Measurements from ENCODE around the gene CTNNBIP1.
A peak's percentile ranks its signal among the peaks of the same experiment; 100 is the strongest.

The CTNNBIP1 gene

DNA sequence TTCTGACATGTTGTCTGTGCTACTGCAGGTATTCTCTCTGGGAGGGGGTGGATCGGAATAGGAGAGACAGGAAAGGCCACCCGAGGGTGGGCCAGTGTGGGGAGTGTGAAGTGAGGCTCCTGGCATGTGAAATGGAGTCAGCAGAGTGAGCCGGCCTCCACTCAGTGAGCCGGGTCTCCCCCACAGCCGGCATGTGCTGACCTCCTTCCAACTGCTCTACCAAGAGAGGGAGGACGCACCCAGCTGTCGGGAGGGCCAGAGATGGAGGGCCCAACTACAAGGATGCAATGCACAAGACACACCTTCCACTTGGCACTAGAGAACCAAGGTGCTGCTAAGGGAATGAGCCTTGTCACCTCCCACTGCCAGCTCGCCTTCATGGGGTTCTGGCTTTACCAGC is 58.1 kb downstream of the CTNNBIP1 start:
- DNase-seq: no peak

DNA sequence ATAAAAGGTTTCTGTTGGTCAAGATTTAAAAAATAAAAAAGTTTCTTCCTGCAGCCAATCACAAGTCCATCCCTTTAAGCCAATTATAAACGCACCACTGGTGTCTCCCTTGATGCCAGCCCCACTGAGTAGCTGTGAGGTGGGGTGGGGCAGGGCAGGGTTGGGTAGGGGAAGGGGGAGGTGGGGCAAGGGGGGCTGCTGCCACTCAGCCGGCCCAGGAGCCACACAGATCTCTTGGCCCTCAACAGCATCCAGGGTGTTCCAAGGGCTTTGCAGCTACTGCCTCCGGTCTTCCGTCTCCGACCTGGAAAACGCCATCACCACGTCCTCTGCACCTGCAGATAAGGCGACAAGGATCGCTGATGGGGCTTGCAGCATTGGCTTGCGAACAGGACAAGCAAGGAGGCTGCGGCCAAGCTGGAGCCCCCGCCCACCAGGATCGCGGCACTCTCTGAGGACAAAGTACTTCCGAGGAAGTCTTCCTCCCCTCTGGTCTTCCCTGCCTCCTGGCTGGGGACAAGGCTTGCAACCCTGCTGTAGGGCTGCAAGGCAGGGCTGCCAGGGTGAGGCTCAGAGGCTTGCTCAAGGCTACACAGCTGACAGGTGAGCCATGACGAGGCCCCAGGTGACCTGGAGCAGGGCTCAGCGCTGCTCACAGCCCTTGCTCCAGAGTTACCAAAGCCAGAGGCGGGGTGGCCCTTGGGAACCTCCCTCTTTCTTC is 59.5 kb downstream of the CTNNBIP1 start:
- DNase-seq: no peak

DNA sequence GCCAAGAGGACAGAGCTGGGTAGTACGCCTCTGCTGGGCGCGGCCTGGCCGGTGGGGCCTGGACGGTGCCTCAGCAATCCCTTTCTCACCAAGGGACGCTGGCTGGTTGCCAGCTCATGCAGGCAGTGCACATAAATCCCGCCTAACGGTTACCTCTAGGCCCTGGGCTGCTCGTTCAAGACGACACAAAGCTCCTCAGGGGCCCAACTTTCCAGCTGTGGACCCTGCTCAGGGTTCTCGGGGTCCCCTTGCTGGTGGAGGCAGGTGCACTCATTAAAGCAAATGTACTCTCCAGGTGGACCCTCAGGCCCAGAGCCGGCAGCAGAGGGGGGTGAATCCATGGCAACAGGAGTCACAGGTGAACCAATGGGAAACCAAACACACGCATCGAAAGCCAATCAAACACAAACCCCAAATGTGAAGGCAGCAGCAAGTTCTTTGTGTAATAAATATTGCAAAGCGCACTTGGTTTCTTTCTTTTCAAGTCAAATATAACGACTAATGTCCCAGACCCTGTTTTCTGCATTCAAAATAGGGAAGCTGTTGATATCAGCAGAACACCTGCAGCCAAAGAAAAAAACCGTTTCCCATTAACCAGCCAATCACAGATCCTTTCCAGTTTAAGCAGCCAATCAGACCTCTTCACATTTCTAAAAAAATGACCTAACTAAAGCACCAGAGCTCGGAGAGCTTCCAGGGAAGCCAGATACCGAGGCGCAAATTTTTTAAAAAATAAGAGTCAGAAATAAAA is 60.2 kb downstream of the CTNNBIP1 start:
- peak; percentile 41 to 53 for DNase-seq

DNA sequence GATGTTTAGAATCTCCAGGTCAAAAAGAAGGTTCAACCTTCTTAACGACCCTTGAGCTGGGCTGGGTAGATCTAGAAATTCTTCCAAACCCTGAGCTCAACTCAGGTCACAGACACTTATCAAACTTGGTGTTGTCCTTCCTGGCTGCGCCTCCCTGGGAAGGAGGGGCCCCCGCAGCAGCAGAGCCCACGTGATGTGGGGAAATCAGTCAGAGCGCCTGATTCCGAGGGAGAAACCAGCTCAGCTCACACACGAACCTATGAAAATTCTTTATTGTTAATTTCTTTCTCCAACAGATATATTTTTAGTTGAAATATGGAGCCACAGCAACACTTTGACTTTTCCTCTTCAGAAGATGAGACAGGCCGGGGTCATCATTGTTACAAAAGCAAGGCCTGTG is 62.0 kb downstream of the CTNNBIP1 start:
- DNase-seq: no peak

- no peak for DNase-seq
Observed at GRCh38 chr1:9847269-9847668, 62.8 kb downstream of the CTNNBIP1 start.

- DNase-seq: no peak
Observed at GRCh38 chr1:9846611-9847171, 63.4 kb downstream of the CTNNBIP1 start.

DNA sequence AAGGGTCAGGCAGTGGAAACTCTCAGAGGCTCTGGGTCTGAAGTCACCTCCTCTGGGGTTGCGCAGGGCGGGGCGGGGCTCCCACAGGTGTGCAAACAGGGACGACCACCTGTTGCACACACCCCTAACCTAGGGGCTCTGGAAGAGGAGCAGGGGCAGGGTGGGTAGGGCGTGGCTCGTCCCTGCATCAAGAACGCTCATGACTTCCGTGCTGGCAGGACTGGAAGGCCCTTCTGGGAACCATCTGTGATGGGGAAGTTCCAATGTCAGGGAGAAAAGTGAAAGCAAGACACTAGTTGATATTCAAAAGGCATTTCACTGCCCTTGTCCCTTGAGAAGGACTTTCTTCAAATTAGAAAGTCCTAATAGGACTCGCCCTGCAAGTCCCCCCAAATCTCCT is 64.2 kb downstream of the CTNNBIP1 start:
- DNase-seq: no peak

DNA sequence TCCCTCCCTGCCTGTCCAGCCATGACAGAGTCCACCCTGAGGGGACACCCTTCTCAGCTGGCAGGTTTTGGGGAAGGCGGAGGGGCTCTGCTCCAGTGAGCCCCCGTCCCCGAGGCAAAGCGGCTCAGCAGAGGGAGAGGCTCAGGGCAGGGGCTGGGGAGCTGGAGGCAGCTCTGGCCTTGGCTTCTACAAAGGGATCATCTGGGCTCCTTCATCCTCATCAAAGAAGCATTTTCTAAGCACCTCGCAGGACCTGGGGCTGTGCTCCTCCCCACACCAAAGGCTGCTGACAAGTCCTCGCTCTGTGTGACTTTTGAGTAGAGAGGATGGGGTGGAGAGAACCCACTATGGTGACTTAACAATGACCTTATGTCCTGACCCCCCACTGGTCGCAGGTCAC is 65.3 kb downstream of the CTNNBIP1 start:
- DNase-seq: no peak

DNA sequence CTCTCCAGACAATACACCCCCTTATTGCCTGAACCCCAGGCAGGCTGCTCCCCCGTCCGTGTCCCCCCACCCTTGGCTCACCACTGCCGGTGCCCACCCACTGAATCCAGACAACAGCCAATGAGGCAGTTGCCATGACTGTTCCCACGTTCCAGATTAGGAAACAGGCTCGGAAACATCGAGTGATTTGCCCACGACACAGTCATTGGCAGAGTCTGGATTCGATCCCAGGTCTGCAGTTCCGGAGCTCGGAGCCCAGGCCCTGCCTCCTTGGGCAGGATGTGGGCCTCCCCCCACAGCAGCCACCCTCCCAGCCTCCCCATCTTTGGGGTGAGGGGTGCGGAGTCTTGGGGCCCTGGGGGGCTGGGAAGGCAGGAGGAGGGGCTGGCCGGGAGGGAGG is 66.0 kb downstream of the CTNNBIP1 start:
- DNase-seq: no peak

- no peak for DNase-seq
Observed at GRCh38 chr1:9843576-9843945, 66.5 kb downstream of the CTNNBIP1 start.

- DNase-seq: no peak
Observed at GRCh38 chr1:9842781-9843575, 67.1 kb downstream of the CTNNBIP1 start.

DNA sequence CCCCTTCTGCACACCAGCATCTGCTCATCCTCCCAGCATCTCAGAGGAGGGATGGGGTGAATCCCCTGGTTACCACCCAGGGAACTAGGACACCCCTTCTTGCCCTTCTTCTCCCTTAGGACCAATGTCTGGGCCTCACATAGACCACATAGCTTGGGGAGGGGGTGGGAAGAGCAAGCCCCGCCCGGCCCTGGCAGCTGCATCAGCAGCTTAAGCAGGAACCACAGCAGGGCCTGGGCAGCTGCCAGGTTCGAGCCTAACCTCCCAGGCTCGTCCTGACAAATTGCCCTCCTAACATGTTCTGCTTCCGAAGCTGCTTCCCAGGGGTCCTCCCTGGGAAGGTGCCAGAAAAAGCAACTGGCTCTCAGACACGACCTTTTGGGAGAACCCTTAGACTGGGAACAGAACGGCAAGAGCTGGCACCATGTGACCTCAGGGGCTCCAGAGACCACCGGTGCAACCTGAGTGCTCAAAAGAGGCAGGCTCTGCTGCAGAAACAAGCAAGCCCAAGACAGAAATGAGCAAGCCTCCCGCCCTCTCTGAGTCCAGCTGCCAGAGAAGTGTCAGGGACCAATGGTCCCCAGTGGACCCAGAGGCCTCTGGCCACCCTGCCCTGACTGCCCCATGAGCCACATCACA is 67.9 kb downstream of the CTNNBIP1 start:
- no peak for DNase-seq

DNA sequence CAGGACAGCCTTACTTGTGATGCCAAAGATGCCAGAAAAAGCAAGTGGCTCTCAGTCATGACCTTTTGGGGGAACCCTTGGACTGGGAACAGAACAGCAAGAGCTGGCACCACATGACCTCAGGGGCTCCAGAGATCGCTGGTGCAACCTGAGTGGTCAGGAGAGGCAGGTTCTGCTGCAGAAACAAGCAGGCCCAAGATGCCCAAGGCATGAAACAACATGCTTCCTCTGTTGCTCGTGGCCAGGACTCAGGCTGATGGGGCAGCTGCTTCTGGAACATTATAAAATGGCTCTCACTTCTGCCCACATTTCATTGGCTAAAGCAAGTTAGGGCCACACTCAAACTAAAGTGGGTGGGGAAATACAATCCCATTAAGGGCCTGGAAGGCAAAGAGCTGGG is 68.6 kb downstream of the CTNNBIP1 start:
- no peak for DNase-seq

DNA sequence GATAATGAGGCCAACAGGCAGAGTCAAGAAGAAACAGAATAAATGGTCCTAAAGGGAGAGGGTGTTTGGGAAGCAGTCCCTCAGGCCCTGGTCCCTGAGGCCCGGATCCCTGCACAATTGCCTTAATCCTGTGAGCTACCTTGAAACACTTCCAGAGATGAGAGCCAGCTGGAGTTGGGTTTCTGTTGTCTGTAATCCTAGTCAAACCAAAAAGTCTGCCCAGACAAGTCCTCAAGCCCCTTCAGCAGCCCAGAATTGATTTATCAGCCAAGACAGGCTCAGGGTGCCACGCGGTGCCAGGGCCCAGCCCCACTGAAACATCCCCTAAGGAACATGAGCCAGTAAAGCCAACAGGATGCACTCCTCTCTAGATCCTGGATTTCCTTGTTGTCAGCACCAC is 69.9 kb downstream of the CTNNBIP1 start:
- no peak for DNase-seq

- no peak for DNase-seq
Observed at GRCh38 chr1:9838946-9839345, 71.1 kb downstream of the CTNNBIP1 start.

DNA sequence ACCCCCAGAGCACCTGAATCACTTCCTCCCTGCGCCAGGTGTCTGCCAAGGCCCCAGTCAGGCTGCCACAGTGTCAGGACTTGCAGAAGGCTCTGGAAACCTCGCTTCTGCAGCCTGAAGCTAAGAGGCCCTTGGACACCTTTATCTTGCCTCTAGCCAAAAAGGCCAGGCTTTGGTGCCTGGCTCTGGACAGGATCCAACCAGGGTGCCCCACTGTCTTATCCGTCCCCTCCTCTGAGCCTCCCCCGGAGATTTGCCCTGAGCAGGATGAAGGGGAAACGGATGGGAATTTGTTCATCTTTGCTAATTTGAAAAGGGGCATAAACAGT is 73.5 kb downstream of the CTNNBIP1 start:
- DNase-seq: no peak

DNA sequence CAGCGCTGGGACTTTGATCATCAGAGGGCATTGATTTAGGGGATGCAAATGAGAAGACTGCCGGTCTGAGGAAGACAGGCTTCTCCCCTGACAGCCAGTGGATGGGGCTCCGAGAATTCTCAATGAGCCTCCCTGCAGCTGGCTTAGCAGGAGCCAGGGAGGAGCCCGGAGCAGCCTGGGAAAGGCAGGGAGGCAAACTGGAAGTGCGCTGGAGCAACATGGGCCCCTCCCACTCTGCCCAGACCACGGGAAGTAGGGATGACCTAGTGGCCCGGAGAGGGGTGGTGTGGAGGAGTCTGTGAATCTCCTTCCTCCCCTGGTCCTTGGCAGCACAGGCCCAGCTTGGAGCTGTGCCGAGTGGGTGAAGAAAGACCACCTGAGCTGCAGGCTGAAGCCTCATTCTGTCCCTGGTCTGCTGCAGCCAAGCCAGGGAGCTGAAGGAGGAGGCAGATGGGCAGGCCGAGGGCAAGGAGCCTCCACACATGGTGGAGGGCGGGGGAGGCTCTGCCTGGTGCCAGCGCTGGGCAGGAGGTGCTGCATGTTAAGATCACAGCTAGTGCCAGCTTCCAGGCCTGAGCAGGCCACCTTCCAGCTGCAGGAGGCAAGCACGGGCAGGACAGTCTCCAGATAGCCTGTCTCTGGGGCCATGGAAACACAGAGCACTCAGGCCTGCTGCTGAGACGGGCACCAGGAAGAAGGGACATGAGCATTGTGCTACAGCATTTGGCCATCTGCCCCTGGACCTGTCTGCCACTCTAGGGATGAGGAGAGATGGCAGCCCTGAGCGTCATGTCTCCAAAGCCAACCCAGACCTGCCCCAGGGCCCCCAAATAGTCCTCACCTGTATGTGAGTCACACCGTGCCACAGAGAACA is 74.1 kb downstream of the CTNNBIP1 start:
- DNase-seq: no peak

DNA sequence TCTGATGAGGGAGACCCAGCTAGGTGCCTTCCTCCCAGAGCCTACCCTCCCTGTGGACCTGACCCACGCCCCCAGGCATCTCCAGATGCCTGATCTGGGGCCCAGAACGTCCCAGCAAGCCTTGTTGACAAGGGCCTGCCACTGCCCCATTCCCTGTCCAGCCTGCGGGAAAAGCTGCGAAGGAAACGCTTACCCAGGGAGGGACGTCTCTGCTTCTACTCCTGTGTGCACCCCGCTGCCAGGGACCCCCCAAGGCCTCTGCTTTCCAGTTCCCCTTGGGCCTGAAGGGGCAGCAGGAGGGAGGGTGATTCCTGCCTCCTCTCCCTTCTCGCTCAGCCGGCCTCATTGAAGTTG is 74.7 kb downstream of the CTNNBIP1 start:
- DNase-seq: no peak

- DNase-seq: no peak
Observed at GRCh38 chr1:9833632-9834031, 76.4 kb downstream of the CTNNBIP1 start.

- DNase-seq: peak in 1 of 2 donors; percentile 16
Observed at GRCh38 chr1:9827558-9828185, 82.4 kb downstream of the CTNNBIP1 start.

DNA sequence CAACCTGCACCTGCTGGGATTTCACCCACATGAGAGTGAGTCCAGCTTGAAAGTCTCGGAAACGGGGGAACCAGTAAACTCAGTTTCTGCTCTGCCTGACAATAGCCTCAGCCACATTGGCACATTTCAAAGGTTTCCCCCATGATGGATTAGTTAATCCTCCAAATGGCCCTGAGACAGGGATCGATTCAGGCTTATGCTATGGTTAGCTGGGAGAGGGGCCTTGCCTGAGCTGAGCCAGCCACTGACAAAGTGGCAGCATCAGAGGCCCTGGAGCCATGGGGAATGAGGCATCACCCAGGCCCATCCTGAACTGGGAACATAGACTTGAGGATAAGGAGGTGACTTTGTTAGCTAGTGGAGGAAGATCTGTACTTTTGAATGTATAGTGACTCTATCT is 83.5 kb downstream of the CTNNBIP1 start:
- DNase-seq: no peak

DNA sequence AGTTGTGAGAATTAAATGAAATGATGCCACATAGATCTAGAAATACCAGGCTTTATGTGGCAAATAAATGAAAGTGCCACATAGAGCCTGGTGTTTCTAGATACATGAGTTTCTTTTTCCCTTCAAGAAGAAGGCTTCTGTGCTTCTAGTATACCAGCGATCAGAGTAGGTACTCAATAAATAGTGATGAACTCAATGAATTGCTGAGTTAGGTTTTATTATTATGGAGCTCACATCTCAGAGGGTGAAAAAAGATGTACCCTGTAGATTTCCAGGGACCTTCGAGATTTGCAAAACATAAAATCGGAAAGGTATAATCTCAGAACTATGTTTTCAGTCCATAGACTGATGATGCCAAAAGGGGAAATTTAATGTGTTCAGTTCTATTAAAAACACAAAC is 84.0 kb downstream of the CTNNBIP1 start:
- peak in 1 of 2 donors; percentile 23 for DNase-seq

All from CD4-positive, alpha-beta T cell treated with Interferon alpha-2 for 1 hour (primary cell).